Eye (tissue), 1 donor: ENCODE measurements around the gene FCGR3A.
"Not testable (repeated sequence)": the region's sequence is repeated elsewhere in the genome, so short reads cannot be mapped to it uniquely, and the experiment has no call there.

Source experiments
- DNase-seq: peaks from one replicate; pipeline ENCODE4 v3.0.0-alpha.2; 2015

Gene FCGR3A

DNA sequence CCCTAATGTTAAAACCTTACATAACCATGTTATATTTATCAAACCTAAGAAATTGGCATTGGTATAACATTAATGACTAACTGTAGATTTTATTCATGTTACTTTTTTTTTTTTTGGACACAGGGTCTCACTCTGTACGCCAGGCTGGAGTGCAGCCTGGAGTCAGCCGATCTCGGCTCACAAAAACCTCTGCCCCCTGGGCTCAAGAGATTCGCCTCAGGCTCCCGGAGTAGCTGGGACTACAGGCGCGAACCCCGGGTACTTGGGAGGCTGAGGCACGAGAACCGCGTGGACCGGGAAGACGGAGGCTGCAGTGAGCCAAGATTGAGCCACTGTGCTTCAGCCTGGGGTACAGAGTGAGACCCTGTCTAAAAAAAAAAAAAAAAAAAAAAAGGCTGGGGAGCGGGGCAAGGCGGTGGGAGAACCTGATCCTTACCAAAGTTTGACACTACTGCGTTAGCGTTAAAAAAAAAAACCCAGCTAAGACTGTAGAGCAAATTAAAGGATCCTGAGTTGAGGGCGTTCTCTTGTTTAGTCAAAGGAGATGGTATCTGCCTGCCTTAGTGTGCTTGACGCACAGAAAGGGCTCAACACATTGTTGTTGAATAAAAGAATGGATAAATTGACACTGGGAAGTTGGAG, 20.0 kb downstream of the FCGR3A start:
- DNase-seq = not testable (repeated sequence)

DNA sequence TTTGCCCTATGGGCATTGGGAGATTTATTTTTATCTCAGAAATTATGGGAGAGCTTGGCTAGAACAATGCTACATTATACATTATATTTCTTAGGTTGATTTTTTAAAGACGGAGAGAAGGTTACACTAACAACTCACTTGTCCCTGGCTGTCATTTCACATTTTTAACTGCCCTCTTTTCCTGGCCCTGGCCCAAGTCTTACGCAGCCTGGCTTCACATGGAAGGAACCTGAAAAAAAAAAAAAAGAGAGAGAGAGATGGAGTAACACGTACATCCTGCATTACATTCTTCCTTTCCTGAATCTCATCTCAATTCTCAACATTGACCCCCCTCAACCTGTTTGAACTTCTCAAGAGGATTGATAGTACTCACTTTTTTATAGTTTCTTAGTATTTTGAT, 21.1 kb downstream of the FCGR3A start:
- DNase-seq = not testable (repeated sequence)

DNA sequence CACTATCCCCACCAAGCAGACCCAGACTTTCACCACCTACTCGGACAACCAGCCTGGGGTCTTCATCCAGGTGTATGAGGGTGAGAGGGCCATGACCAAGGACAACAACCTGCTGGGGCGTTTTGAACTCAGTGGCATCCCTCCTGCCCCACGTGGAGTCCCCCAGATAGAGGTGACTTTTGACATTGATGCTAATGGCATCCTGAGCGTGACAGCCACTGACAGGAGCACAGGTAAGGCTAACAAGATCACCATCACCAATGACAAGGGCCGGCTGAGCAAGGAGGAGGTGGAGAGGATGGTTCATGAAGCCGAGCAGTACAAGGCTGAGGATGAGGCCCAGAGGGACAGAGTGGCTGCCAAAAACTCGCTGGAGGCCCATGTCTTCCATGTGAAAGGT, 23.7 kb downstream of the FCGR3A start:
- DNase-seq = not testable (repeated sequence)

DNA sequence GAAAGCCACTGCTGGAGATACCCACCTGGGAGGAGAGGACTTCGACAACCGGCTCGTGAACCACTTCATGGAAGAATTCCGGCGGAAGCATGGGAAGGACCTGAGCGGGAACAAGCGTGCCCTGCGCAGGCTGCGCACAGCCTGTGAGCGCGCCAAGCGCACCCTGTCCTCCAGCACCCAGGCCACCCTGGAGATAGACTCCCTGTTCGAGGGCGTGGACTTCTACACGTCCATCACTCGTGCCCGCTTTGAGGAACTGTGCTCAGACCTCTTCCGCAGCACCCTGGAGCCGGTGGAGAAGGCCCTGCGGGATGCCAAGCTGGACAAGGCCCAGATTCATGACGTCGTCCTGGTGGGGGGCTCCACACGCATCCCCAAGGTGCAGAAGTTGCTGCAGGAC, 24.3 kb downstream of the FCGR3A start:
- not testable (repeated sequence) for DNase-seq

DNA sequence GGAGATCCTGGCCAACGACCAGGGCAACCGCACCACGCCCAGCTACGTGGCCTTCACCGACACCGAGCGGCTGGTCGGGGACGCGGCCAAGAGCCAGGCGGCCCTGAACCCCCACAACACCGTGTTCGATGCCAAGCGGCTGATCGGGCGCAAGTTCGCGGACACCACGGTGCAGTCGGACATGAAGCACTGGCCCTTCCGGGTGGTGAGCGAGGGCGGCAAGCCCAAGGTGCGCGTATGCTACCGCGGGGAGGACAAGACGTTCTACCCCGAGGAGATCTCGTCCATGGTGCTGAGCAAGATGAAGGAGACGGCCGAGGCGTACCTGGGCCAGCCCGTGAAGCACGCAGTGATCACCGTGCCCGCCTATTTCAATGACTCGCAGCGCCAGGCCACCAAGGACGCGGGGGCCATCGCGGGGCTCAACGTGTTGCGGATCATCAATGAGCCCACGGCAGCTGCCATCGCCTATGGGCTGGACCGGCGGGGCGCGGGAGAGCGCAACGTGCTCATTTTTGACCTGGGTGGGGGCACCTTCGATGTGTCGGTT, 24.8 kb downstream of the FCGR3A start:
- DNase-seq = peak; percentile 23

DNA sequence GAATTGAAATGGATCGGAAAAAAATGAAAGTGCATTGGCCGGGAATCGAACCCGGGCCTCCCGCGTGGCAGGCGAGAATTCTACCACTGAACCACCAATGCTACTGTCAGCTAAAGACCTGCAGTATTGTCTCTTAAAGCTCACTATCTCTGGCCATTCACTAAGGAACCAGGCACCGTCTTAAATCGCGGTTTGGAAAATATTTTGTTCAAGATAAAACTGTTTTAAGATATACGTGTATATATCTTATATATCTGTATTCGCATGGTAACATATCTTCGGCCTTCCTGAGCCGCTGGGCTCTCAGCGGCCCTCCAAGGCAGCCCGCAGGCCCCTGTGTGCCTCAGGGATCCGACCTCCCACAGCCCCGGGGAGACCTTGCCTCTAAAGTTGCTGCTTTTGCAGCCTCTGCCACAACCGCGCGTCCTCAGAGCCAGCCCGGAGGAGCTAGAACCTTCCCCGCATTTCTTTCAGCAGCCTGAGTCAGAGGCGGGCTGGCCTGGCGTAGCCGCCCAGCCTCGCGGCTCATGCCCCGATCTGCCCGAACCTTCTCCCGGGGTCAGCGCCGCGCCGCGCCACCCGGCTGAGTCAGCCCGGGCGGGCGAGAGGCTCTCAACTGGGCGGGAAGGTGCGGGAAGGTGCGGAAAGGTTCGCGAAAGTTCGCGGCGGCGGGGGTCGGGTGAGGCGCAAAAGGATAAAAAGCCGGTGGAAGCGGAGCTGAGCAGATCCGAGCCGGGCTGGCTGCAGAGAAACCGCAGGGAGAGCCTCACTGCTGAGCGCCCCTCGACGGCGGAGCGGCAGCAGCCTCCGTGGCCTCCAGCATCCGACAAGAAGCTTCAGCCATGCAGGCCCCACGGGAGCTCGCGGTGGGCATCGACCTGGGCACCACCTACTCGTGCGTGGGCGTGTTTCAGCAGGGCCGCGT, 25.5 kb downstream of the FCGR3A start, which contains the start of gene HSPA6:
Gene HSPA6, plus strand, starts transcription at position 724 of the 925 bp plus-strand sequence. Its CDS starts 119 bp downstream, at position 843.
- peak; percentile 97 for DNase-seq

DNA sequence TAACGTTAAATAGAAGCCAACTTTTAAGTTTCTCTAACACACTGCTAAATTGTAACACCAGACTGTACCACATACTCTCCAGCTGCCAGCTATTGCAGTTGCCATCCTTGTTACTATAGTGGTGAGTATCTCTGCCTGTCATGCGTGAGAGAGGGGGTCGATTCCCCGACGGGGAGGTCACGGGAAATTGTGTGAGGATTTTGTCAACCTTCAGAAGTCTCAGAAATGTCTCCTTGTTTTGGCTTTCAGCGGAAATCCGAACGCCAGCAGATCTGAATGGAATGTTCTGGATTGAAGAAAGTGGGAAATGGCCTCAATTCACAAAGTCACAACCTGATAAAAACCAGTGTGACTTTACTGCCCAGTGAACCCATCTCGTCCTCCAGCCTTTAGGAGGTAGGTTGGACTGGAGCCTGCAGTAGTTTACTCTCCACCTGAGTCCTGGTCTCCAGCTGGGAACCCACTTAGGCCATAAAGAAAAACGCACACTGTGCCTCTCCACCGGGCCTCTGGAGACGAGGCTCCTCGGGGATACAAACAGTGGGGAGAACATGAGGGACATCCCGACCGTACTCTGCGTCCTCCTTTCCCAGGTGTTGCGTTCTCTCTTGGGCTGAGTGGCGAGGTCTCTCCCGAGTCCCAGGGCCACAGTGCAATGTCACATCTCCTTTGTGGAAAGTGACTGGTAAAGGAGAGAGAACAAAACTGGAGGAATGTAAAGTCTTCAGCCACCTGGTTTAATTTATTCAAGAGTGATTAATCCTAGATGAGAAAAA, 26.4 kb downstream of the FCGR3A start:
- DNase-seq = not testable (repeated sequence)

DNA sequence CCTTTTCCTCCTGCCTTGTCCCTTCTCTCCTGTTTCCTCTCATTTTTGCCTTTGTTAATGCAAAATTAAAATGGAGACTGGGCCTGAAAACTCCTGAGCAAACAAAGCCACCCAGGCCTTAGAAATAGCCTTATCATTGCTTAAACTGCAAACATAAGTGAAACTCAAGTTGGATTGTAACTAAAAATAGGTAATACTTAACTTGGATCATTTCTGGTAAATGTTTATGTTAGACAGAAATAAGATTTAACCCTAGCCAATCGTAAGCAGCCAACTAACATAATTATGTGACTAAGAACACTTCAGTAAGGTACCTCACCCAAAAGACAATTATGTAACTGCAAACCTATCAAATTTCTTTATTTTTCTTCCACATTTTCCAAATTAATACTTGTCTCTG, 35.7 kb downstream of the FCGR3A start:
- DNase-seq = not testable (repeated sequence)

DNA sequence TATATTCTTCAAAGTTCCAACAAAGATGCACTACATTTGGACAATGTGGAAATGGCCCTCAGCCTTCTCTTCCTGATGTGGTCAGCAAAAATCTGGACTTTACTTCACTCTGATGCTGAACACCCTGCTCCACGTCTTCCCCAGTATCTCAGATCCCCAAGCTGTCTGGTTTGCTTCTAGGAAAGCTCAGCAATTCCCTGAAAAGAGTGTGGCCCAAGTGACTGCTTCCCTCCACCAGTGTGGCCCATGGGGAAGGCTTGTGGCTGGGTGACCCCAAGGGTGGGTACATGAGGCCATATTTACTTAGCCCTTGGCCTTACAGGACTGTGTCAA, 36.2 kb downstream of the FCGR3A start:
- DNase-seq = not testable (repeated sequence)

DNA sequence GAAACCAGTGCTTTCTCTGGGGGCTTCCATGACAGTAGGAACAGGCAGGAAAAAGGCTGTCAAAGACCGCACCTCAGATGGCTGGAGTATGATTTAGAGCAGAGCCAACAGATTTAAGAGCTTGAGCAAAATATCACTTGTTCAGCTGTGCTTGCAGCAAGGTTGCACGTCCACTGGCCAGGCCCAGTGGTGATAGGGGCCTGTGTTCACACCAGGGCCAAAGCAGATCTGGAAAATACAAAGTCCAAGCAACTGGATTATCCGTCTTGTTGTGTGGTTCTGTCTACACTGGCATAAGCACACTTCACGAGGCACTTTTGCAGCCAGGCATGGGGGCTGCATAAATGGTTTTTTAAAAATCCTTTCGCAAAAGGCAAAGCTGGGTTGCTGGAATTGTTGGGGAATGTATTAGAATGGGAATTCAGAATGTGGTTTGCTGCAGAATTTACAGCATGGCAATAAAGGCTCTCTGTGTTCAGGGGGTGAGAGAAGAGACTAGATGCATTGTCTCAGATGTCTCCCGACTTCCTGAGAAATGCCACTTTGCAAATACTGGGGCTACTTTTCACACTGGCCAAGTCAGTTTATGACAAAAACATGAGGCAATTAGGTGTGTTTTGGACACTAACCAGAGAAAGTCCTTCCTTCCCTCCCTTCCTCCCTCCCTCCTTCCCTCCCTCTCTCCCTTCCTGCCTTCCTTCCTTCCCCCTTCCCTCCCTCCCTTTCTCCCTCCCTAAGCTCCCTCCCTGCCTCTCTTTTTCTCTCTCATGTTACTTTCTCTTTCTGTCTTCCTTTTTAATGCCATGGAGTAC, 36.8 kb downstream of the FCGR3A start:
- DNase-seq = not testable (repeated sequence)

DNA sequence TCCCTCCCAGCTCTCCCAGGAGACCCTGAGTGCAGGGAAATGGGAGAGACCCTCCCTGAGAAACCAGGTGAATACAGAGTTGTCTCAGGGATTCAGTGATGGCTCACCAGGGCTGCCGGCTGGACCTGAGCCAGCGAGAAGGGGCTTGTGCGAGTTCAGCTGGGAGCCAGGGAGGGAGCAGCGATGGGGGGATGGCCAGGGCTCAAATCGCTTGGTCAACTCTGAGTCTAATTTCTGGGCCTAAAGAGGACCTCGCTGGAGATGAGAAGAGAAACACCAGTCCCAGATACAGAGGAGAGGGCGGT, 37.9 kb downstream of the FCGR3A start:
- DNase-seq = no peak

DNA sequence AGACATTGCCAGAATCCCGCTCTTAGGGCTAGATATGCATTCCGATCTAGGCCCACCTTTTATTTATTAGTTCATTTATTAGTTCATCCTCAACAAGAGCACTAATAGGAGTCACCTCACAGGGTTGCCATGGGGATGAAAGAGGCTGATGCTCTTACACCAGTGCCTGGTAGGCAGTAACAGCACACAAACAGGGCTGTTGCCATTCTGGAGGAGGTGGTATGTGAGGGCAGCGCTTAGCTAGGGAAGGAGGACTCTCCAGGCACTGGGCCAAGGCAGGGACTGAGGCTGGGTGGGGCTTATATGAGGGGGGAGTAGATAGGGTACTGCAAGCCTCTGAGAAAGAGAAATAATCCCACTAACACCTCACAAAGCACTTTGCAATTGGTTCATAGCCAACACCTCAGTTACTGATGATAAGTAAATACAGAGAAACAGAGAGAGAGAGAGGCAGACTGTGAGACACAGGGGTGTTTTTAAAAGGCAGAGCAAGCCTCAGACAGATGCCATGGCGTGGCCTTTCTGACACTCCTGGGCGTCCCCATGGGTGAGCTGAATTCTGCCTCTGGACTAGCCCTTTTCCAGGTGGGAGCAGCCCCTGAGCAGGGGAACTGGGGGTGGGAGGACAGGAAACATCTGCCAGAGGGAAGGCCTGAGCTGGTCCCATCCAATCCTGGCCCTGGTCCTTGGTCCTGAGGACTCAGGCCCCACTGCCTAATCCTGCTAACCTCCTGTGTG, 38.4 kb downstream of the FCGR3A start:
- peak; percentile 24 for DNase-seq

DNA sequence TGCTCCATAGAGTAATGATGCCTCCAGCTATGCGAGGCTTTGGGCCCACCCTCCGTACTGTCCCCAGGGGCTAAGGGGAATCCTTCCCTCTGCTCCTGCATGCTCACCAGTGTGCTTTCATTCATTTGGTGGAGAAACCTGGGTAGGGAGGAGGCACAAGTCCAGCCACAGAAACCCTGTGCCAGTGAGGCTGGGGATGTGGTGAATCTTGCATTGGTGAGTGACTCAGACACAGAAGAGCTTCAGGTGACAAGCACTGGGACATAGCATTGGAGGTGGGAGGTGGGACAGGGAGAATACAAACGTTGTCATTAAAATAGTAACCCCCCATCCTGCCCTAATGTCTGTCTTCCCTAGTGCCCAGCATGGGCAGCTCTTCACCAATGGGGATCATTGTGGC, 39.1 kb downstream of the FCGR3A start:
- DNase-seq = no peak

DNA sequence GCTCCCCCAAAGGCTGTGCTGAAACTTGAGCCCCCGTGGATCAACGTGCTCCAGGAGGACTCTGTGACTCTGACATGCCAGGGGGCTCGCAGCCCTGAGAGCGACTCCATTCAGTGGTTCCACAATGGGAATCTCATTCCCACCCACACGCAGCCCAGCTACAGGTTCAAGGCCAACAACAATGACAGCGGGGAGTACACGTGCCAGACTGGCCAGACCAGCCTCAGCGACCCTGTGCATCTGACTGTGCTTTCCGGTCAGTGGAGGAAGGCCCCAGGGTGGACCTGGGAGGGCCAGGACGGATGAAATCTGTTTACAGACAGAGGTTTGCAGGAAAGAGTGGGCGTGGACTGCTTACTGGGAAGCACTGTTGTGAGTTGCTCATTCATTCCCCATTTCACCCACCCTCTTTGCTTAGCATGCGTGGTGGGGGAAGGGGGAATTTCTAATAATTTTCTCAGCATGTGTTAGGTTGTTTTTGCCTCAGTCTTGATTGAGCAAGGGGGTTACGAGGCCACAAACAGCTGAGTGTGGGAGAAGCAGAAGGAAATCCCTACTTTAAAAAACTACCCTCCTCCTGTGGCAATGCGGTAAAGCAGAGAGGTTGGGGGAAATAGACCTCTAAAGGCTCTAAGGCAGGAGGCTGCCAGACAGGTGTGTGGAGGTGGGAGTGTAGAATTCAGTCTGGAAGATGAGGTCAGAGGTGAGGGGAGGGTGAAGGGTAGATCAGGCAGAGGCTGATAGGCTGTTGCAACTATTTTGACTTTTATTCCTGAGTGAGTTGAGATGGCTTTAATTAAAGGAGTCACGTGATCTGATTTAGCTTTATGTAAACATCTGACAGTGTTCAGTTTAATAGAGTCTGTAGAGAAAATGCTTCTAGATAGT, 43.0 kb downstream of the FCGR3A start:
- DNase-seq = peak; percentile 34

DNA sequence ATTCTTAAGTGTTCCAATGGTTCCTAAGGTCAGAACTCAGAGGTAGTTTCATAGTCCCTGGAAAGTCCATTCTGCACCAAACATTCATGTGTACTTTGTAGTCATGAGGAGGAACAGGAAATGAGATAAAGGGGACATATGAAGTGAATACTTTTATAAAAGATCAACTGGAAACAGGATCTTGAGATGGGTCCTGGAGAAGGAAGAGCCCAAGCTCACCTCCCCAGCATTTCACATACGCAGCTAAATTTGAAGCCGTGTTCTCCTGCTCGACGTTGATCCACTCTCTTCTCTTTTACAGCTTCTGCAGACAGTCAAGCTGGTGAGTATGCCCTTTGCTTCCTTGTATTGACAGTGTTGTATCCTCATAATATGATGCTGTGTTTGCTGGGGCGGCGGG, 43.9 kb downstream of the FCGR3A start:
- no peak for DNase-seq

DNA sequence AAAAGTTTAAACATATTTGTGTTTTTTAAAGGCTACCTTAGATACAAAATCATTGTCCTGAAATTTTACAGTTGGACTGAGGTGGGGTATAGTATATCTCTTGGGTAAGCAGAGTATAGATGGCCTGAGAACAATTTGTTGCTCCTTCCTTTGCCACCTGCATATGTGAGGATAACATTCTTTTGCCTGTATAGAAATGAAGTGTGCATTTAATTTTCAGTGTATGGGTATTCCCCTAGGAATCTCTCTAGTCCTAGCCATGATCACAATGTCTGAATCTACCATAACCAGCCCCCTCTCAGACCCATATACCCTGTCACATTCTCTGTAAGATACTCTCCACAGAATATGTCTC, 46.2 kb downstream of the FCGR3A start:
- no peak for DNase-seq

DNA sequence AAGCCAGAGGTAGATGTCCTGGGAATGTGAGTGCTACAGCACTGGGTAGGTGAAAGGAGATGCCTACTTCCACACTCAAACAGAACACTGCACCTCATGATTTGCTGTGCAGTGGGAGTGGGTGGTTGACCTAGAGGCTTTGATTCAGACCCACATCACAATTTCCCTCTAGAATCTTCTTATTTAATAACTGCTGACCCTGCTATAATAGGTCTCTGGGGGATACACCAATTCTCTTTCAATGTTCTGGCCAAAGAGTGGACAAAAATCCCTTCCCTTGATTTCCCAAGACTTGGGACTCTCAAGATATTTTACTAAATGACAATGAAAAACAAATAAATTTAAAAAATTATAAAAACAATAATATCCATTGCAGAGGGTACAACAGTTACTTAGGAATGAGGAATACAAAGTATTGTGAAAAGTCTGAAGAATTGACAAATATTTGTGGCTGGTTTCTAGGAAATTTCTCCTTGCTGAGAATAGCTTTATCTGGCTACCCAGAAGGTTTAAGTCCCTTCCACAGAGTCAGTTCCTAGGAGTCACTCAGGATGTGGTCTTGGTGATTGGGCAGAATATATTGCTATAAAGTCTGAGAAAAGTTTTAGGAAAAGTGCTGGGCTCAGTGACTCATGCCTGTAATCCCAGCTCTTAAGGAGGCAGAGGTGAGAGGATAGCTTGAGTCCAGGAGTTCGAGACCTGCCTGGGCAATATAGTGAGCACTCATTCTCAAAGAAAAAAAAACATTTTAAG, 46.8 kb downstream of the FCGR3A start:
- DNase-seq = no peak

DNA sequence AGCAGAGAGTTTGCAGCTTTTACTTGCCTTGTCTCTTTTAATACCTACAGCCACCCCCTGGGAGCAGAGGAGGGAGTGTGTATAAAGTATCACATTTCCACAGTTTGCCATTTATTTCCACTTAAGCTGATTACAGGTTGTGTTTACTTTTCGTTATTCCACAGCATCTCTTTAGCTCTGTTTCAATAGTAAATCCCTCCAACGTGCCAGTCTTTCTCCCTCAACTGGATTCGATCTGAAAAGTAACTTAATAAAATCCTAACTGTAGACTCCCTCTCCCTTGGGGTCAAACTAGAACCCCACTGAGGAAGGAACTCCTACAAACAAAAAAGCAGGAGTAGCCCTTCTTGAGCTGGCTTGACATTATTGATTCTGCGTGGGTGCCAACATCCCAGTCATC, 47.4 kb downstream of the FCGR3A start:
- no peak for DNase-seq

DNA sequence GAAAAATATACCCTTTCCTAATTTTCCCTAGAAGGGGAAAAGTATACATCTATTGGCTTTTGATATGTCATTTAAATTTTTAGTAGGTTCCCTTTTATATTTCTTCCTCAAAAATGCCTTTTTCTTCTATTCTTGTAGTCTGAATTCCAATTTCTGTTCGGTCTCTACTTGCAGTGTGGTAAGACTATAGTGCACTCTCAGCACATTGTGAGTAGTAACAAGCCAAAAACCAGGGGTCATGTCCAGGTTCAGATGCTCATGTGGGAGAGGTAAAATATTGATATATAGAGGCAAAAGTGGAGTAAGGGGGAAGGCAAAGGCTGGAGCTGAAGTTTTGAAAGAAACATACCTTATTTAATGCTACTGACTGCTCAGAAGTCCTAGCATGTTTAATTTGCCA, 48.4 kb downstream of the FCGR3A start:
- DNase-seq = no peak
